Measurements from ENCODE around the gene IQCN.

The IQCN gene

DNA sequence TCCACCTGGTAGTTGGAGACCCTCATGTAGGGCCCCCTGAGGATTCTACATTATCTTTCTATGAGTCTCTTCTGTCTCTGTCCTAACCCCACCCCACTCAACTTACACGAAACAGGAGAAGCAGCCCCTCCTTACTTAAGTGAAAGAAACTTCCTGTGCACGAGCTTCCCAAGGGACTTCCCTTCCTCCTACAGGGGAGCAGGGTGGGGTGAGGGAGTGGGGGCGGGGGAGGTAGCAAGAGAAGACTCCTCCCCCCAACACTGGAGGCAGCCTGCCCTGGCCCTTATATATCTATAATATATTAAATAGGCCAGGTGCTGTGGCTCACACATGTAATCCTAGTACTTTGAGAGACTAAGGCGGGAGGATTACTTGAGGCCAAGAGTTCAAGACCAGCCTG, 42.5 kb downstream of the IQCN start:
- TF ChIP-seq SIN3A (IDR thresholded peaks at IDR 0.05; ENCODE audit: borderline replicate concordance, insufficient read depth, low read length) = no peak
- no peak for TF ChIP-seq POLR2AphosphoS5 (IDR thresholded peaks at IDR 0.05; ENCODE audit: low read depth, low read length)
- TF ChIP-seq TAF1 (IDR thresholded peaks at IDR 0.05; ENCODE audit: borderline replicate concordance, insufficient read depth, low read length) = no peak
- TF ChIP-seq, protein P1, sequence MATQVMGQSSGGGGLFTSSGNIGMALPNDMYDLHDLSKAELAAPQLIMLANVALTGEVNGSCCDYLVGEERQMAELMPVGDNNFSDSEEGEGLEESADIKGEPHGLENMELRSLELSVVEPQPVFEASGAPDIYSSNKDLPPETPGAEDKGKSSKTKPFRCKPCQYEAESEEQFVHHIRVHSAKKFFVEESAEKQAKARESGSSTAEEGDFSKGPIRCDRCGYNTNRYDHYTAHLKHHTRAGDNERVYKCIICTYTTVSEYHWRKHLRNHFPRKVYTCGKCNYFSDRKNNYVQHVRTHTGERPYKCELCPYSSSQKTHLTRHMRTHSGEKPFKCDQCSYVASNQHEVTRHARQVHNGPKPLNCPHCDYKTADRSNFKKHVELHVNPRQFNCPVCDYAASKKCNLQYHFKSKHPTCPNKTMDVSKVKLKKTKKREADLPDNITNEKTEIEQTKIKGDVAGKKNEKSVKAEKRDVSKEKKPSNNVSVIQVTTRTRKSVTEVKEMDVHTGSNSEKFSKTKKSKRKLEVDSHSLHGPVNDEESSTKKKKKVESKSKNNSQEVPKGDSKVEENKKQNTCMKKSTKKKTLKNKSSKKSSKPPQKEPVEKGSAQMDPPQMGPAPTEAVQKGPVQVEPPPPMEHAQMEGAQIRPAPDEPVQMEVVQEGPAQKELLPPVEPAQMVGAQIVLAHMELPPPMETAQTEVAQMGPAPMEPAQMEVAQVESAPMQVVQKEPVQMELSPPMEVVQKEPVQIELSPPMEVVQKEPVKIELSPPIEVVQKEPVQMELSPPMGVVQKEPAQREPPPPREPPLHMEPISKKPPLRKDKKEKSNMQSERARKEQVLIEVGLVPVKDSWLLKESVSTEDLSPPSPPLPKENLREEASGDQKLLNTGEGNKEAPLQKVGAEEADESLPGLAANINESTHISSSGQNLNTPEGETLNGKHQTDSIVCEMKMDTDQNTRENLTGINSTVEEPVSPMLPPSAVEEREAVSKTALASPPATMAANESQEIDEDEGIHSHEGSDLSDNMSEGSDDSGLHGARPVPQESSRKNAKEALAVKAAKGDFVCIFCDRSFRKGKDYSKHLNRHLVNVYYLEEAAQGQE (IDR thresholded peaks at IDR 0.05; ENCODE audit: insufficient read depth in 1 of 2, low read depth in 2 of 2, low read length in 2 of 2) = no peak
- TF ChIP-seq FOXP2 (optimal IDR thresholded peaks at IDR 0.05; ENCODE audit: borderline replicate concordance, extremely low read depth, extremely low read length, insufficient read depth) = no peak

DNA sequence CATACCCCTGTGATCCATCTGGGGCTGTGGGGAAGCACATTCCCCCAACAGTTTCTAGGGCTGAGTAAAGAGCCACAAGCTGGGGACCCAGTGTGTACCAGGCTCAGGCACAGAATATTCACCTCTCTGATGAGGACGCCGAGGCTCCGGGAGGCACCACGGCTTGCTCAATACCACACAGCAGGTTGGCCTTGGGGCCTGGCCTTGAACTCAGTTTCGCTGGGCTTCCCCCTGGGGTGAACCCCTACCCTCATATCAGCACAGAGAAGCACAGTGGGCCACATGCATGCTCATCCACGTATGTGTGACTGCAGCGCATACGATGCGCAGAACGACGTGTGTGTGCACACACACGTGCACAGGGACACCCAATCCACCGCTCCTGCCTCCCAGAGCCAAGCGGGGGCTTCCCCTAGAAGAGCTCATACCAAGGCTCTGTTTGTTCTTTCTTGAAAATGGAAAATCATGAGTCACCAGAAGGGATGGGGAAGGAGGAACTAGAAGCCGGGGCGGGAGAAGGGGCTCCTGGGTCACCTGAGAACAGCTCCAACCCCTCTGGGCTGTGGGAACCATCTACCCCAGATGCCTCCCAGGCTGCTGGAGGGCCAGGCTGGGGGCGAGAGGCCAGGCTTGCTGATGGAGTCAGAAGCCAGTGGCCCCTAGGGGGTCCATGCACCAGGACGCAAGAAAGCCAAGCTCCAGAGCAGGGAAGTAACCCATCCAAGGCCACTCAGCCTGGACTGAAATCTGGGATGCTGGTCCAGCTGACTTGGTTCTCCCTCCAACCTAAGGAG, 43.1 kb downstream of the IQCN start:
- TF ChIP-seq, protein P1 (IDR thresholded peaks at IDR 0.05; ENCODE audit: insufficient read depth in 1 of 2, low read depth in 2 of 2, low read length in 2 of 2) = no peak
- TF ChIP-seq POLR2AphosphoS5 (IDR thresholded peaks at IDR 0.05; ENCODE audit: low read depth, low read length) (no peak), TAF1 (IDR thresholded peaks at IDR 0.05; ENCODE audit: borderline replicate concordance, insufficient read depth, low read length) (no peak), FOXP2 (optimal IDR thresholded peaks at IDR 0.05; ENCODE audit: borderline replicate concordance, extremely low read depth, extremely low read length, insufficient read depth) (no peak), SIN3A (IDR thresholded peaks at IDR 0.05; ENCODE audit: borderline replicate concordance, insufficient read depth, low read length) (no peak)

DNA sequence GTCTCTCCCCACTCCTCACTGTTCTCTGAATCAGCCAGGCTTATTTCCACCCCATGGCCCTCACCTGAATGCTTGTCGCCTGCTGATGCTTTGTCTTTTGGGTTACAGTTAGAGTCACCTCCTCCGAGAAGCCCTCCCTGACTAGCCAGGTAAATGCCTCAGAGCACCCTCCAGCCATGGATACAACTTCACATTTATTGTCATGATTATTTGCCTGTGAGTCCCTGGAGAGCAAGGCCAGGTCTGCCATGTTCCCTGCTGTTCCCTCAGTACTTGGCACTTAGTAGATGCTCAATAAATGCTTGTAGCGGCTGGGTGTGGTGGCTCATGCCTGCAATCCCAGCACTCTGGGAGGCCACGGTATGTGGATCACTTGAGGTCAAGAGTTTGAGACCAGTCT, 44.3 kb downstream of the IQCN start:
- no peak for TF ChIP-seq SIN3A (IDR thresholded peaks at IDR 0.05; ENCODE audit: borderline replicate concordance, insufficient read depth, low read length)
- TF ChIP-seq POLR2AphosphoS5 (IDR thresholded peaks at IDR 0.05; ENCODE audit: low read depth, low read length) = no peak
- no peak for TF ChIP-seq TAF1 (IDR thresholded peaks at IDR 0.05; ENCODE audit: borderline replicate concordance, insufficient read depth, low read length)
- TF ChIP-seq, protein P1 (IDR thresholded peaks at IDR 0.05; ENCODE audit: insufficient read depth in 1 of 2, low read depth in 2 of 2, low read length in 2 of 2) = no peak
- TF ChIP-seq FOXP2 (optimal IDR thresholded peaks at IDR 0.05; ENCODE audit: borderline replicate concordance, extremely low read depth, extremely low read length, insufficient read depth) = no peak

DNA sequence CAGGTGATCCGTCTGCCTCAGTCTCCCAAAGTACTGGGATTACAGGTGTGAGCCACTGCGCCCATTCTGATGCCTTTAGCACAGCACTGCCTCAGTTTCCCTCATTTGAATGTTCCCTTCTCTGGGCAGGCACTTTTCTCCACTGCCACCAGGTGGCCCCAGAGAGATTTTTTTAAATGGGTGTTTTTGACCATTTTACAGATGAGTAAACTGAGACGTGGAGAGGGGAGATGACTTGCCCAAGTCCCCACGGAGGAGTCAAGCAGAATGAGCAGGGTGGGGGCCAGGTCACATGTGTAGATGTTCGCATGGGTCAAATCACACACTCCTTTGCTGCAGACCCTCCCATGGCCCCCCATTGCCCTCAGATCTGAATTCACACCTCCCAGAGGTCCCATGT, 44.8 kb downstream of the IQCN start:
- TF ChIP-seq, protein P1 (IDR thresholded peaks at IDR 0.05; ENCODE audit: insufficient read depth in 1 of 2, low read depth in 2 of 2, low read length in 2 of 2) = no peak
- no peak for TF ChIP-seq TAF1 (IDR thresholded peaks at IDR 0.05; ENCODE audit: borderline replicate concordance, insufficient read depth, low read length)
- no peak for TF ChIP-seq FOXP2 (optimal IDR thresholded peaks at IDR 0.05; ENCODE audit: borderline replicate concordance, extremely low read depth, extremely low read length, insufficient read depth)
- no peak for TF ChIP-seq SIN3A (IDR thresholded peaks at IDR 0.05; ENCODE audit: borderline replicate concordance, insufficient read depth, low read length)
- no peak for TF ChIP-seq POLR2AphosphoS5 (IDR thresholded peaks at IDR 0.05; ENCODE audit: low read depth, low read length)

All from PFSK-1 (cell line).